AG04449 (cell line): Measurements from ENCODE around the gene AVPR1A.

Experiments
- CTCF ChIA-PET: fragments of 350-600 bp; formaldehyde crosslinking; extraction: SDS; loops from one replicate; lab custom pipeline; 2021; ENCODE audit warnings: antibody characterized with exemption; lab: Yijun Ruan, JAX
- POLR2A ChIA-PET: fragments of 400-600, 350-600 bp; formaldehyde crosslinking; extraction: SDS; loops from one replicate; lab custom pipeline; 2020; ENCODE audit warnings: antibody characterized with exemption, inconsistent platforms; lab: Yijun Ruan, JAX
- DNase-seq: peaks from one replicate; pipeline ENCODE4 v3.0.0-alpha.2; 2010; ENCODE audit warnings: low read depth, low spot score
- H3K4me3 ChIP-seq: 2 replicates; pipeline ENCODE4 v1.5.1; 2011; ENCODE audit warnings: low read depth, mild to moderate bottlenecking, control low read depth, low read length
- TF ChIP-seq, protein P1 (sequence below): IDR thresholded peaks from one replicate; pipeline ENCODE4 v1.5.1; 2011; ENCODE audit warnings: mild to moderate bottlenecking, moderate library complexity, low read length, control low read depth, inconsistent platforms; ENCODE audit not compliant: insufficient read depth; ENCODE audit errors: missing control alignments

The AVPR1A gene

DNA sequence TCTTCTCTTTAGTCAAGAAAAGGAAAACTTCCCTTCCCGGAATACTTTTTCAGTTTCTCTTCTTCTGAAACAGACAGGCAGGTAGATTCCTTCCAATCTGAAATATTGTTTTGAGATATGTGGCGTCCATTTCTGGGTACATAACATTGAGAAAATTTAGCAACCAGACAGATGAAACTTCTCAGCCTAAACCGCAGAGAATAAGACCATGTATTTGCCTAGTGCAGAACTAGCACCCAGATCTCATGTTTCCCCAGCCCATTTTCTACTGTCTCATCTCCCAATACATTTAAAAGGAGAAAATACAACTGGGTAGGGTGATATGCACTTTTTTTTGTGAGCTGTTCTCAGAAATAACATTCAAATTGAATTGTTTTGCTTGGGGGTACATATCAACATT, 6.4 kb downstream of the AVPR1A start:
- CTCF ChIA-PET, result interaction anchor here (1.3 kb wide), 1 partner anchor 7 kb away, joined by 3 read pairs; no protein-coding TSS in a partner anchor
- POLR2A ChIA-PET, result no interaction called here
- TF ChIP-seq, protein P1, sequence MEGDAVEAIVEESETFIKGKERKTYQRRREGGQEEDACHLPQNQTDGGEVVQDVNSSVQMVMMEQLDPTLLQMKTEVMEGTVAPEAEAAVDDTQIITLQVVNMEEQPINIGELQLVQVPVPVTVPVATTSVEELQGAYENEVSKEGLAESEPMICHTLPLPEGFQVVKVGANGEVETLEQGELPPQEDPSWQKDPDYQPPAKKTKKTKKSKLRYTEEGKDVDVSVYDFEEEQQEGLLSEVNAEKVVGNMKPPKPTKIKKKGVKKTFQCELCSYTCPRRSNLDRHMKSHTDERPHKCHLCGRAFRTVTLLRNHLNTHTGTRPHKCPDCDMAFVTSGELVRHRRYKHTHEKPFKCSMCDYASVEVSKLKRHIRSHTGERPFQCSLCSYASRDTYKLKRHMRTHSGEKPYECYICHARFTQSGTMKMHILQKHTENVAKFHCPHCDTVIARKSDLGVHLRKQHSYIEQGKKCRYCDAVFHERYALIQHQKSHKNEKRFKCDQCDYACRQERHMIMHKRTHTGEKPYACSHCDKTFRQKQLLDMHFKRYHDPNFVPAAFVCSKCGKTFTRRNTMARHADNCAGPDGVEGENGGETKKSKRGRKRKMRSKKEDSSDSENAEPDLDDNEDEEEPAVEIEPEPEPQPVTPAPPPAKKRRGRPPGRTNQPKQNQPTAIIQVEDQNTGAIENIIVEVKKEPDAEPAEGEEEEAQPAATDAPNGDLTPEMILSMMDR, result no peak
- H3K4me3 ChIP-seq, result no peak overlapping the region
- DNase-seq, result no peak

DNA sequence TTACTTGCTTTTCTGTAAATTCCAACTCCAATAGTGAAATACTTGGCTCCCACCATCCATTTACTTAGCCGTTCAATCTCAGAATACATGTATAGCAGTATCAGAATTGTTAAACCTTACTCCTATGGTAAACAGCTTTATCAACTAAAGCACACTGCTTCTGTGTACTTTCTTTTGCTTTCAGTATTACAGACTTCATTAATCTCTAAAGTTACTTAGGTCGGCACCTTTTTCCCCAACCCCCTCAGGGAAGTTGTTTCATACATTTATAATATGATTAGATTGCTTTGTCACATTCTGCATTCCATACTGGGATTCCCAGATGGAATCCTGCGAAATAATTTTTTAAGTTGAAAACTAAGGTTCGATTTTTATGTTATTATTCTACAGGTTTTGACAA, 12.5 kb downstream of the AVPR1A start:
- no peak for DNase-seq
- H3K4me3 ChIP-seq, result no peak overlapping the region
- CTCF ChIA-PET, result no interaction called here
- POLR2A ChIA-PET, result no interaction called here
- TF ChIP-seq, protein P1, result no peak

DNA sequence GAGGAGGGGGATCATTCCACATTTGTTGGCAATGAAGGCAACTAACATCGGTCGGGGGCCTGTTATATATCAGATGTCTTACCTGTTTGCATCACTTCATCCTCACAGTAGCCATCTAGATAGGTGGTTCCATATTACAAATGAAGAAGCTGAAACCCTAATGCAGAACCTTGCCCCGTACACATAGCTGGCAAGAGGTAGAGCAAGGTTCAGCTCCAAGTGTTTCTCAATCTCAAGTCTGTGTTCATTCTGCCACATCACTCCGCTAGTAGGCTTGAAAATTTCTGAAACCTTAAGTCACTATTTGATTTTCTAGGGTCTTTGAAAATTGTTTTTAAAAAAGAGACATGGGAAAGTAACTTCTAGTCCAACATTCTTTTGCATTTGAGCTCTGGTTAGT, 17.0 kb downstream of the AVPR1A start:
- POLR2A ChIA-PET, result no interaction called here
- CTCF ChIA-PET, result no interaction called here
- no peak overlapping the region for H3K4me3 ChIP-seq
- TF ChIP-seq, protein P1, result no peak
- DNase-seq, result no peak

DNA sequence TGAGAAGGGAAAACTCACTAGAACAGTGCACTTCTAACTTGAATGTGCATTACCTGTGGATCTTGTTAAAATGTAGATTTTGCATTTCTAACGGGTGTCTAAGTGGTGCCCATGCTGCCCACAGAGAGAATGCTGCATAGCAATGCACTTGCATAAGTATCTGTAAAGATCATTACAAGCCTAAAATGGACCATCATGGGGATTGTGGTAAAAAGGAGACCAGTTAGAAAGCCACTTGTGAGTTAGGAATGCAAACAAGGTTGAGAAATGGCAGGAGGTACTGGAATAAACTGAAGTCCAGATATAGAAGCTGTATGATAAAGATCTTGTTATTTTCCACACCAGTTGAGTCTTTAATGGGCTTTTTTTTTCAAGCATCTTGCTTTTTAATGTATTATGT, 18.8 kb downstream of the AVPR1A start:
- no peak overlapping the region for H3K4me3 ChIP-seq
- ChIA-PET CTCF (interaction anchor here (1.8 kb wide), 1 partner anchor 19 kb away, joined by 5 read pairs; no protein-coding TSS in a partner anchor), POLR2A (no interaction called here)
- TF ChIP-seq, protein P1, result no peak
- DNase-seq, result no peak

DNA sequence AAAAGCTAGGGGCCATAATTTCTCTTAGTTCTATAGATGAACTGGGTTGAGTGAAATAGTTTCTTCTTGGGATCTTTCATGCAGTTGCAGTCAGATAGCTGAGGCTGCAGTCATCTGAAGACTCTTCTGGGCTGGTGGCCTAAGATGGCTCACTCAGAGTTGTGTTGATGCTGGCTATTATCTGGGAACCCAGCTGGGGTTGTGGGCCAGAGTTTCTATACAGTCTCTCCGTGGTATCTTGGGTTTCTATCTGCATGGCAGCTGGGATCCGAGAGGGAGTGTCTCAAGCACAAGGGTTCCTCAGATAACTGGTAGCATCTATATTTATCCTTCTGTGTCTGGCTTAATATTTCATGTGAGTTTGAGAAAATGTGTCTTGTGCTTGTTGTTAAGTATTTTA, 21.1 kb downstream of the AVPR1A start:
- ChIA-PET CTCF (no interaction called here), POLR2A (no interaction called here)
- TF ChIP-seq, protein P1, result no peak
- H3K4me3 ChIP-seq, result no peak overlapping the region
- no peak for DNase-seq

DNA sequence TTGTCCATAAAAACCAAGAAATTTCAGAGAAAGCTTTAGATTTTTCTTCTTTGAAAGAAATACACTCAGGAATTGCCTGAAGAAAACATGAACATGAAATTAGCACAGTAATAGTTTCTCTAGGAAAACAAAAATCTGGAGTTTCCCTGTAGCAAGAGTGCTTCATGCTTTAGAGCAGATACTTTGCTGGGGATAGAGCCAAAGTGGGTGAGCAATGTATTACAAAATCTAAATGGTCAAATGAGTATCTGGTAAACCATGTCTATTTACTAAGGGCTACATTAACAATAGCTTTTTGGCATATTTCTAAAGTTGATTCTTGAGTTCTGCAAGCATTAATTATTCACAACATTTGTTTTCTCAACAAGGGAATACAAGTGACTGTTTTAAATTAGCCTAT, 26.2 kb downstream of the AVPR1A start:
- DNase-seq, result peak; percentile 10
- CTCF ChIA-PET, result no interaction called here
- POLR2A ChIA-PET, result no interaction called here
- no peak overlapping the region for H3K4me3 ChIP-seq
- TF ChIP-seq, protein P1, result no peak
